HG03064 (cell line): Measurements from ENCODE around the gene GPS1.

Experiments used
- ATAC-seq: cut with Tn5 transposase; IDR thresholded peaks from one replicate; pipeline ENCODE4 v1.9.1; 2021; ENCODE audit warnings: low read depth; ENCODE audit not compliant: unreplicated experiment

The GPS1 gene

GRCh38 chr17:82098169-82098938 lies 46.7 kb downstream of the GPS1 start, which contains the start of gene FASN:
FASN (minus strand) TSS chr17:82098236; CDS start chr17:82096445, 1,791 bp downstream.
- ATAC-seq = peak; percentile 62

DNA sequence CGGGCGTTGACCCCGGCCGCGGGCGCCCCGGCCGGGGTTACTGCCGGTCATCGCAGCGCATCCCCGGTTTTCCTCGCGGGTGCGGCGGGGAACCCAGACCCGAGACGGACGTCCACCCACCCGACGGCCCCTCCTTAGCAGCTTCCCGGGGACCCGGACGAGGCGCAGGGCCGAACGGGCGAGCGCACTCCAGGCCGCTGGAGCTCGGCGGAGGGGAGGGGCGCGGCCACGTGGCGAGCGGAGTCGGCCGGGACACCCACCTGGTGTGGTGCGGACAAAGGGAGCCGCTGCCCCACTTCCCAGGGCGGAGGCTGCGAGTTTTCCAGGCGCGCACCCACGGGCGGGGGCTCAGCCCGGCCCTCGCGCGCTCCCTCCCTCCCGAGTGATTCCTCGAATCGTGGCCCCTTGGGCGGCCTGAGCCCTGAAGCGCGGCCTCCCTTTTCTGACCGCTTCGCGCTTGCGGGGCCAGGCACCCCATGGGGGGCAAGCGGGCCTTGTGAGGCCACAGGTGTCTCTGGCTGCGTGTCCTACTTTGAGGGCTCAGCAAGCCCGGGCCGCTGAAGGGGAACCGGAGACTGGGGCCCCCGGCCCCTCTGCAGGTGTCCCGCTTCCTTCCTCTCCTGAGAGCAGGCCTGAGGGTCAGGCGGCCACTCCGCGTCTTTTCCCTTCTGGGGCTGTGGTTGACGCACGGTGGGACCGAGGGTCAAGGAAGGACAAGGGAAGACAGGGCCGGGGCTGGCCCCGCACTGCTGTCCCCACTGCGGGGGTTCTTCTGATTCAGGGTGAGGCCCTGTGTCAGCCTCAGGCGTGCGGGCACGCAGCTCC lies 47.5 kb downstream of the GPS1 start:
- ATAC-seq = peak; percentile 3

- no peak for ATAC-seq
Observed at GRCh38 chr17:82100502-82101298, 49.0 kb downstream of the GPS1 start.

GRCh38 chr17:82101301-82101715 lies 49.6 kb downstream of the GPS1 start:
- ATAC-seq = no peak

DNA sequence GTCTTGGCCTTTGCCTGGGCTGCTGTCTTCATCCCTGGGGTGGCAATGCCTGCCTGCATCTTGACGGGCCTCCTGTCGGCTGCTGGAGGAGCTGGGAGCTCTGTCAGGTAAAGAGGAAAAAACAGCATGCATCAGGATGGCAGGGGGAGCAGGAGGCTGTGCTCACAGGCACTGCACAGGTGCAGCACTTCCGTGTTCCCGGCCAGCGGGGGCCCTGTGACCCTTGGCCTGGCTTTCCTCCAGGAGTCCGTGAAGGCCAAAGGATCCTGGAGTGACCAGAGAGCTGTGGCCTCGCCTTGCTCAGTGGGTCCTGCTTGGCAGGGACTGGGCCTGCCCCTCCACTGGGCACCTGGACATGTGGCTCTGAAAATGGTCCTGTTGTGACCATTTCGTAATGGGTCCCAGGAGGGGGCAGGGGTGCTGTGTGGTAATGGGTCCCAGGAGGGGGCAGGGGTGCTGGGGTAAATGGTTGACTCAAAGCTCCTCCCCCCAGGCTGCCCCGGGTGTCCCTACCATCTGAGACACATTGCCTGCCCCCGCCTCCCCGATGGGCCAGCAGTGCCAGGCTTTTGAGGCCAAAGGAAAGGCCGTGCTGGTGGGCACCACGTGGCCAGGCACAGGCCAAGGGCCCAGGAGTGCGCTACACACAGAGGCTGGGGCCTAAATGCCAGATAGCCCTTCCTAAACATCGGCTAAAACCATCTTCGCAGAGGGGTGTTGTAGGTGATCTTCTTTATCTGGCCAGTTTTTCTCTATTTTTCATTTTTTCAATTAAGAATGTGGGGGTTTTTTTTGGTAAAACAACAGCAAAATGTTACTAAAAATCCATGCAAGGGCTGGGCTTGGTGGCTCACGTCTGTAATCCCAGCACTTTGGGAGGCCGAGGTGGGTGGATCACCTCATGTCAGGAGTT lies 50.3 kb downstream of the GPS1 start:
- ATAC-seq = no peak

- no peak for ATAC-seq
Observed at GRCh38 chr17:82103553-82104451, 52.1 kb downstream of the GPS1 start.

DNA sequence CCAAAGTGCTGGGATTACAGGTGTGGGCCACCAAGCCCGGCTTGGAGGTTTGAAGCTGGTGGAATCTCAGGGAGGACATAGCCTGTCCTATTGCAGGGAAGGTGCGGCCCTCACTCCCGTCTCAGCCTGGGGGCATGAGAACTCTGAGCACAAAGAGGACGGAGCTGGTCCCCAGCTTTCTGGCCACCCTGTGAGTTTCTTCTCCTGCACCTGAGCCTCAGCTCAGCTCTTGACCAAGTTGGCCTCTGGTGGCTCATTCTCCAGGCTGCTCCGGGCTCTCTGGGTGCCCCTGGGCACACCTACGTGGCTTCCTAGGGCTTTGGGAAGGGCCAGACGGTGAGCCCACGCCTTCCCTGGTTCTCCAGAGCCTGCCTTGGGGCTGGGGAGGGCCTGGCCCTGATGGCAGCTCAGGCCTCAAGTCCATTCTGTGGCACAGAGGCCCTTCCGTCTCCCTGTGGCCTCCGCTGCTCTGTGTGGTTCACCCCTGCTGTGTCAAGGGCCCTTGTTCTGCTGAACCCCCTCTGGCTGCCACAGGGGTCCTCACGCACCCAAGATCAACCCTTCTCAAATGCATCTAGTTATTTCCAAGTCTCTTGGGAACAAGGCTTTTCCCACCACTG lies 53.2 kb downstream of the GPS1 start:
- ATAC-seq = no peak

- ATAC-seq = no peak
Observed at GRCh38 chr17:82105417-82105881, 53.8 kb downstream of the GPS1 start.

DNA sequence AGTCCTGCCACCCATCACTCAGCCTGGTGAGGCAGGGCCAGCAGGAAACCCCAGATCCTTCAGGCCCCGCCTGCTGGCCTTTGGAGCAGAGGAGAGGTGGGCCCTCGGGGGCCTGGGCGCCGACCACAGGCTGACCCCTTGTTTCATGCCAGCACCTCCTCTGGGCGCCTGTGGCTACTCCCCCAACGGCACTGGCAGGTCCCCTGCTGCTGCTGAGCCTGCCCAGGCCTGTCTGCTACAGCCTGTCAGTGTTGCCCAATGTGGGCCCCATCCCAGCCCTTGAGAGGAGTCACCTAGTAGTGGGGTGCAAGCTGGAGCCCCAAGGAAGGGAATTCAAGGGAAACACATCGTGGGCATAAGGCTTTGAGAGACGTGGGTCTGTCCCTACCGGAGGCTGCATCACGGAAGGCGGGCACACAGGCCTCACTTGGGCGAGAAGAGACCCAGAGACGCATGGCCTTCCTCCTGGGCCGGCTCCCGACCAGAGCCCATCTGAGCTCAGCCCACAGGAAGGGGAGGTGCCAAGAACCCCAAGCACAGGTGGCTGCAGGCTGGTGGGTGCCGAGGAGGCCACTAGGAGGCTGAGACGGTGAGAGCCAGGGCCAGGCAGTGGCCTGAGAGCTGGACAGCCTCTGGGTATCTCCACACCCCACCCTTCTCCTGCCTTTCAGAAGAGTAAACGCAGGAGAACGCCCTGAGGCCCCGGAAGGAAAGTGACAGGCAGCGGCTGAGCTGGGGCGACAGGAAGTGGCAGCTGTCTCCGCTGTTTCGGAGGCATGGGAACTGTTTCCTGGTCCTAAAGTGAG lies 54.4 kb downstream of the GPS1 start:
- peak; percentile 64 for ATAC-seq

GRCh38 chr17:82106688-82107305 lies 55.1 kb downstream of the GPS1 start:
- no peak for ATAC-seq
